ENCODE data around the gene MAMLD1.

DNA sequence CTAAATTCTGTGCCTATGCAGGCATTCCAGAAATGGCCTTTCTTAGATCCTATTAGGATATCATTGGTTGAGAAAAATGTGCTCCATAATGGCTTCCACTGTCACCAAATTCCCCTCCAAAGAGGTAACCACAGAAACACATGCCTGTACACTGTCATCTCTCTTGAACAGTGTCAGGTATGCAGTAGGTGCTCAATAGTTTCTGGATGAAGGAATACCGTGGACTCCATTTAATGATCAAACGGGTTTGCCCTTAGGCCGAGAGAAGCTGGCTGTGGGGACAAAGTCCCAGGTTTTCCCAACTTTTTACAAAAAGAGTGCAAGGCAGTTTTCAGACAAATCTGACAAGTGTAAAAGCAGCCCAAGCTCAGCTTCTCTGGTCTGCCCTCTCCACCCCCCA lies 188.8 kb downstream of the MAMLD1 start:
- TF ChIP-seq, protein P1, sequence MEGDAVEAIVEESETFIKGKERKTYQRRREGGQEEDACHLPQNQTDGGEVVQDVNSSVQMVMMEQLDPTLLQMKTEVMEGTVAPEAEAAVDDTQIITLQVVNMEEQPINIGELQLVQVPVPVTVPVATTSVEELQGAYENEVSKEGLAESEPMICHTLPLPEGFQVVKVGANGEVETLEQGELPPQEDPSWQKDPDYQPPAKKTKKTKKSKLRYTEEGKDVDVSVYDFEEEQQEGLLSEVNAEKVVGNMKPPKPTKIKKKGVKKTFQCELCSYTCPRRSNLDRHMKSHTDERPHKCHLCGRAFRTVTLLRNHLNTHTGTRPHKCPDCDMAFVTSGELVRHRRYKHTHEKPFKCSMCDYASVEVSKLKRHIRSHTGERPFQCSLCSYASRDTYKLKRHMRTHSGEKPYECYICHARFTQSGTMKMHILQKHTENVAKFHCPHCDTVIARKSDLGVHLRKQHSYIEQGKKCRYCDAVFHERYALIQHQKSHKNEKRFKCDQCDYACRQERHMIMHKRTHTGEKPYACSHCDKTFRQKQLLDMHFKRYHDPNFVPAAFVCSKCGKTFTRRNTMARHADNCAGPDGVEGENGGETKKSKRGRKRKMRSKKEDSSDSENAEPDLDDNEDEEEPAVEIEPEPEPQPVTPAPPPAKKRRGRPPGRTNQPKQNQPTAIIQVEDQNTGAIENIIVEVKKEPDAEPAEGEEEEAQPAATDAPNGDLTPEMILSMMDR (IDR thresholded peaks at IDR 0.05; ENCODE audit: control extremely low read depth in 1 of 3, insufficient read depth in 1 of 3, low read depth in 1 of 3, low read length in 3 of 3), result no peak
- TF ChIP-seq RFX5 (IDR thresholded peaks at IDR 0.05; ENCODE audit: borderline replicate concordance, low read depth, low read length), result no peak
- TF ChIP-seq TBP (IDR thresholded peaks at IDR 0.05; ENCODE audit: low read depth, low read length), result no peak
- no peak for TF ChIP-seq SP2 (IDR thresholded peaks at IDR 0.05; ENCODE audit: low read length)
- TF ChIP-seq, protein P2, sequence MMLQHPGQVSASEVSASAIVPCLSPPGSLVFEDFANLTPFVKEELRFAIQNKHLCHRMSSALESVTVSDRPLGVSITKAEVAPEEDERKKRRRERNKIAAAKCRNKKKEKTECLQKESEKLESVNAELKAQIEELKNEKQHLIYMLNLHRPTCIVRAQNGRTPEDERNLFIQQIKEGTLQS (IDR thresholded peaks at IDR 0.05; ENCODE audit: insufficient read depth, low read depth, low read length), result no peak
